Measurements from ENCODE around the gene CD99. TPM values are rescaled to one million over a fixed set of nuclear protein-coding genes. Genes with fewer than 3 reads are reported as not detected.
A peak's percentile ranks its signal among the peaks of the same experiment; 100 is the strongest.

The CD99 gene
- total RNA-seq, 1 donor from 2014 or later, result 57.9 TPM

DNA sequence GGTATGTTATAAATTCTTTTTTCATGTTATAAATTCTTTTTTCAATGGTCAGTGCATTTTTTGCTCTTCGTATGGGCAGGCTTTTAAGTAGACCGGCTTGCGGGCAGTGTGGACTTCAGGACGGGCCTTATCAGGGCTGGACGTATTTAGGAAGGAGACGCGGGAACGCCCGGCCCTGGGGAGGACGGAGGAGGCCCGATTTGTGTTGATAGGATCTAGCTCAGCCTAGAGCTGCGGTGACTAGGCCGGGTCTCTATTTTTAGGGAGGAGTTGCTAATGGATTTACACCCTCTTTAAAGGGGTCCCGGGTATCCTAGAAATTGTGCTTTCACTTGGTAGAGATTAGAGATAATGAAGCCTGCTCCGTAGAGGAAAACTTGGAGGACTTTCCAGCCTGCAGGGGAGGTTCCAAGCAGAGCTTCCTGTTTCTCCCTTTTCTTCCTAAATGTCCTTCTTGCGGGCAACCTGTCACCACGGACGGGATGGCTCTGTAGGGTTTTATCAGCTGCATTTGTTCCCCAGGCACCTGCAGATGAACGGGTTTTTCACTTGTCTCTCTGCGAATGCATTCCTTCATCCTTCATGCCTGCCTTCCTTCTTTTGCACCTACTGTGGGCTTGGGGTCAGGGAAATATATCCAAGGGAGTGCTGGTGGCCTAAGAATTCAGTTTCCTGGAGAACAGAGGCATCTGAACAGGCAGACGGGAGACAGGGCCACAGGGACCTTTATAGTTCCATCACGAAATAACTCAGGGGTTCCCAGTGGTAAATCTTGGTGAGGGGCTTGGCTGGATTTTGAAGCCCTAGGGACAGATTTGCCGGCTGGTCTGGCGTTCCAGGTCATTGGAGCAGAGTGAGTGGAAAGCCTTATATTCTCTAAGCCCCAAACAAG is 1.4 kb downstream of the CD99 start:
- Histone ChIP-seq H3K36me3 (ENCODE audit: control insufficient read depth, insufficient read depth, low read length) (no peaks in the 10 kb centered on the region), H3K27me3 (ENCODE audit: control insufficient read depth, insufficient read depth, low read length) (no peaks in the 10 kb centered on the region), H3K4me3 (ENCODE audit: low read depth, low read length) (peak overlapping the region; percentile 80)
- no peak for DNase-seq (ENCODE audit: low read depth)
- TF ChIP-seq, protein P1, sequence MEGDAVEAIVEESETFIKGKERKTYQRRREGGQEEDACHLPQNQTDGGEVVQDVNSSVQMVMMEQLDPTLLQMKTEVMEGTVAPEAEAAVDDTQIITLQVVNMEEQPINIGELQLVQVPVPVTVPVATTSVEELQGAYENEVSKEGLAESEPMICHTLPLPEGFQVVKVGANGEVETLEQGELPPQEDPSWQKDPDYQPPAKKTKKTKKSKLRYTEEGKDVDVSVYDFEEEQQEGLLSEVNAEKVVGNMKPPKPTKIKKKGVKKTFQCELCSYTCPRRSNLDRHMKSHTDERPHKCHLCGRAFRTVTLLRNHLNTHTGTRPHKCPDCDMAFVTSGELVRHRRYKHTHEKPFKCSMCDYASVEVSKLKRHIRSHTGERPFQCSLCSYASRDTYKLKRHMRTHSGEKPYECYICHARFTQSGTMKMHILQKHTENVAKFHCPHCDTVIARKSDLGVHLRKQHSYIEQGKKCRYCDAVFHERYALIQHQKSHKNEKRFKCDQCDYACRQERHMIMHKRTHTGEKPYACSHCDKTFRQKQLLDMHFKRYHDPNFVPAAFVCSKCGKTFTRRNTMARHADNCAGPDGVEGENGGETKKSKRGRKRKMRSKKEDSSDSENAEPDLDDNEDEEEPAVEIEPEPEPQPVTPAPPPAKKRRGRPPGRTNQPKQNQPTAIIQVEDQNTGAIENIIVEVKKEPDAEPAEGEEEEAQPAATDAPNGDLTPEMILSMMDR (IDR thresholded peaks at IDR 0.05; ENCODE audit: insufficient read depth, low read length, severe bottlenecking), result no peak
- FAIRE-seq, result no peak

DNA sequence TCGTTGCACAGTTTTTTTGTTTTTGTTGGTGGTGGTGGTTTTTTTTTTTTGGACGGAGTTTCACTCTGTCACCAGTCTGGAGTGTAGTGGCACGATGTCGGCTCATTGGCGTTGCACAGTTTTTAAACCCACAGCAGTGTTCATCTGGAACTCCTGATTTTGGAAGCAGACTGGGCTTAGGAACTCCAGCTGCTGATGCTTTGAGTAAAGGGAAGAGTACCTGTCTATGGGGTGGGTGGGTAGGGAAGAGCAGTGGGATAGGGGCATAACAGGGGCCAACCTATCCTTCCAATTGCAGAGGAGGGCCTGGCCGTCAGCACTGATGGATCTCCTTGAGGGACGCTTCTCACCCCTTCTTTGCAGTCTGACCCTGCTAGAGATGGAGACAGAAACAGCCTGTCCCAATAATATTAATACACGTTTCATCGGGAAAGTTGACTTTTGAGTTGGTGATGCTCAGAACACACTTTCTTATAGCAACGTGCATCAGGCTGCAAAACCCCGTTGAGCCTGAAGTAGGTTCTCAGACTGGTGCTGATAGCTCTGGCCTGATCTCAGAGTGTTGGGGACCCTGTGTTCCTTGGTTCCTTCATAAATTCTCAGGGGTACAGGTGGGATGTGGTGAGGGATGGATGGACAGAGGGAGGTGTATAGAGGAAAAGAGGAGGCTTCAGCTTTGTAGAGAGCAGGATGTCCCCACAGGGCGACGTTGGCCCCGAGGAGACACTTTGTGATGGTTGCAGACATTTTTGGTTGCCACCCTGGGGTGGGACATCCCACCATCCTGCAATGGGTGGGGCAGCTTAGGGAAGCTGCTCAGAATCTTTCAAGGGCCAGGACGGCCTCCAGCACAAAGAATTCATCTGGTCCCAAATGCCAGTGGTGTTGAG is 2.3 kb downstream of the CD99 start:
- no peak for DNase-seq (ENCODE audit: low read depth)
- TF ChIP-seq, protein P1 (IDR thresholded peaks at IDR 0.05; ENCODE audit: insufficient read depth, low read length, severe bottlenecking), result no peak
- H3K4me3 ChIP-seq (ENCODE audit: low read depth, low read length), result no peak overlapping the region
- H3K27me3 ChIP-seq (ENCODE audit: control insufficient read depth, insufficient read depth, low read length), result no peaks in the 10 kb centered on the region
- H3K36me3 ChIP-seq (ENCODE audit: control insufficient read depth, insufficient read depth, low read length), result peaks cover 2% of the 10 kb centered on the region
- no peak for FAIRE-seq

DNA sequence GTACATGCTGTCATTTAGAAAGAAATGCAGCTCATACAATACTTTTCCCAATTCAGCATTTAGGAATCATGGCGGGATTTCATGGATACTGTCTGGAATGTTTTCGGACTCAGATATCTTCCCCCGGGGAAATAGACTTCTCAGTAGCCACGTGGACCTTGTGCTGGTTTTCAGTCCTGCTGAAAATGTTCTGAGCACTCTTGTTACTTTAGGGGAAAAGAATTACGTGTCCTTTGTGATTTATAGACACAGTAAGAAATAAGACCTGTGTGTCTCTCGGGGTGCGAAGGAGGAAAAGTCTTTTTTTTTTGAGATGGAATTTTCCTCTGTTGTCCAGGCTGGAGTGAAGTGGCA is 3.8 kb downstream of the CD99 start:
- TF ChIP-seq, protein P1 (IDR thresholded peaks at IDR 0.05; ENCODE audit: insufficient read depth, low read length, severe bottlenecking), result no peak
- DNase-seq (ENCODE audit: low read depth), result no peak
- H3K27me3 ChIP-seq (ENCODE audit: control insufficient read depth, insufficient read depth, low read length), result no peaks in the 10 kb centered on the region
- no peak for FAIRE-seq
- H3K4me3 ChIP-seq (ENCODE audit: low read depth, low read length), result no peak overlapping the region
- peaks cover 2% of the 10 kb centered on the region for H3K36me3 ChIP-seq (ENCODE audit: control insufficient read depth, insufficient read depth, low read length)

DNA sequence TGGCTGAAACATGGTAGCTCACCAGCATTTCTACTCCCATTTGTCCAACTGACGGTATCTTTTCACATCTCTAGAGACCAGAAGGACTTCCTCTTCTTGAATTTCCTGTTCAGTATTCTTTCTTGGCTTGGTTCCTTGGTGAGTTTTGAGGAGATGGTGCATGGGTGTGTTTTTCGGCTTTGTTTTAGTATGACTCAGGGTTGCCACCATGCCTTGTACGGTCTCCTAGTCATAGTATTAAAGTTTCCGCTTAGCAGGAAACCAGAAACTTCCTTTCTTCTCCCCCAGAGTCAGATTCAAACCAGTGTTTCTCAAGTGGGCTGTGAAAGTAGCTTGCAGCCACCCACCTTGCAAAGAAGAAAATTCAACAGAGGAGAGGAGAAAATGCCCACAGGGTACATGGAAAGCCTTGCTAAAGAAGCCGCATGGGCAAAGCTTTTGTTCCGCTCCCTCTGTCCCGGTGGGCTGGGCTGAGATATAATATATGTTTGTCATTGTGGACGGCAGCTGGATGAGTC is 5.7 kb downstream of the CD99 start:
- Histone ChIP-seq H3K4me3 (ENCODE audit: low read depth, low read length) (no peak overlapping the region), H3K27me3 (ENCODE audit: control insufficient read depth, insufficient read depth, low read length) (no peaks in the 10 kb centered on the region), H3K36me3 (ENCODE audit: control insufficient read depth, insufficient read depth, low read length) (peaks cover 2% of the 10 kb centered on the region)
- FAIRE-seq (peak; percentile 86), DNase-seq (ENCODE audit: low read depth) (peak; percentile 95)
- TF ChIP-seq, protein P1 (IDR thresholded peaks at IDR 0.05; ENCODE audit: insufficient read depth, low read length, severe bottlenecking), result no peak

DNA sequence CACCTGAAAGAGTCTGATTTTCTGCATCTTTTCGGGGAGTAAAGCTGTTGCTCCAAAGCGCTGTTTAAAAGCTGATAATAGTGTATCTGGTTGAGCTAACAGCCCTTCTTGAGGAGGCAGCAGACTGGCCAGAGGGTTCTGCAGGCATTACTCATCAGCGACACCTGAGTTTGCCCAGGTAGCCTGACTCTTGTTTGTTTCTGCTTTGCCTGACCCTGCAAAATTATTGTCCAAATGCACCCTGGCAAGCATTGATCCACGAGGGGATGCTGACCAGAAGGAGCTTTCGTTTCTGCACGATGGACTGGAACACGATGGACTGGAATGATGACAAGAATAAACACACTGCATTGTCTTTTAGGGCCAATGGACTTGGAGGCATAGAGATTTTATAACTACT is 6.2 kb downstream of the CD99 start:
- no peak for FAIRE-seq
- TF ChIP-seq, protein P1 (IDR thresholded peaks at IDR 0.05; ENCODE audit: insufficient read depth, low read length, severe bottlenecking), result no peak
- Histone ChIP-seq H3K4me3 (ENCODE audit: low read depth, low read length) (no peak overlapping the region), H3K36me3 (ENCODE audit: control insufficient read depth, insufficient read depth, low read length) (peaks cover 2% of the 10 kb centered on the region), H3K27me3 (ENCODE audit: control insufficient read depth, insufficient read depth, low read length) (no peaks in the 10 kb centered on the region)
- peak; percentile 69 for DNase-seq (ENCODE audit: low read depth)

Data from bronchial epithelial cell (primary cell).